SHP77 treated with DMSO at 0.1 percent for 48 hours (cell line): ENCODE data around the gene CDX2.

Experiments used
- DNase-seq: peaks from one replicate; lab custom pipeline; 2025; lab: John Stamatoyannopoulos, UW

Gene CDX2

DNA sequence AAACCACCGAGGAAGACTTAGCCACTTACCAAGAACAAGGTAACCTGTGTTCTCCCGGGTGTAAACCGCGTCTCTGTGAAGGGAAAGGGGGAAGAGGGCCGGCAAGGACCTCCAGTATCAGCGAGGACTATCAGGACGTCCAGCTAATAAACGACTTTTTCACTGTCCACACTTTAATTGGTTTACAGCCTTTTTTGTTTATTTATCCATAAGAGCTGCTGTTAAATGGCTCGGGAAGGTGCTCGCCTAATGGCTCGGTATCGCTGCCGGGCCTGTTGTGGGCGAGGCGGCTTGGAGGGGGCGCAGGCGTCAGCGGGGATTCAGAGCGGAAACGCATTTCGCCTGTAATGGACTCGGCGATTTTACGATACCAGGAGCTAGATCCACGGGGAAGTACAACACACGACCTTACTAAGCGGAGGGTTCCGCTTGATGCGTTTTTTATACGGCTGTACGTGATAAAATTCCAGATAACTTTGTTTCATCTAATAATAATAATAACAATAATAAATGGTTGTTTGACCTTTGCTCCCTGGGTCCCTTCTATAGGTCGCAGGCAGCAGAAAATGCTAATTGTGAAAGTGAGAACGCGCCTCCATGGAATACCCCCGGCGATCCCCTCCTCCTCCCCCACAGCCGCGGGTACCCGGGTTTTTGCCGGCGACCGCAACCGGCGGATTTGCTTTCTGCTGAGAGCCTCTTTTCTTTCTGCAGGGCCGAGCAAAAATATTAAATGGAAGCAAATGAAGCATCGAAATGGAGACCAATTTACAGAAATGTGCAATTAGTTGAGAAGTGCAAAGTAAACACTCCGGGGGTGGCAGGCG is 51.8 kb downstream of the CDX2 start:
- no peak for DNase-seq

DNA sequence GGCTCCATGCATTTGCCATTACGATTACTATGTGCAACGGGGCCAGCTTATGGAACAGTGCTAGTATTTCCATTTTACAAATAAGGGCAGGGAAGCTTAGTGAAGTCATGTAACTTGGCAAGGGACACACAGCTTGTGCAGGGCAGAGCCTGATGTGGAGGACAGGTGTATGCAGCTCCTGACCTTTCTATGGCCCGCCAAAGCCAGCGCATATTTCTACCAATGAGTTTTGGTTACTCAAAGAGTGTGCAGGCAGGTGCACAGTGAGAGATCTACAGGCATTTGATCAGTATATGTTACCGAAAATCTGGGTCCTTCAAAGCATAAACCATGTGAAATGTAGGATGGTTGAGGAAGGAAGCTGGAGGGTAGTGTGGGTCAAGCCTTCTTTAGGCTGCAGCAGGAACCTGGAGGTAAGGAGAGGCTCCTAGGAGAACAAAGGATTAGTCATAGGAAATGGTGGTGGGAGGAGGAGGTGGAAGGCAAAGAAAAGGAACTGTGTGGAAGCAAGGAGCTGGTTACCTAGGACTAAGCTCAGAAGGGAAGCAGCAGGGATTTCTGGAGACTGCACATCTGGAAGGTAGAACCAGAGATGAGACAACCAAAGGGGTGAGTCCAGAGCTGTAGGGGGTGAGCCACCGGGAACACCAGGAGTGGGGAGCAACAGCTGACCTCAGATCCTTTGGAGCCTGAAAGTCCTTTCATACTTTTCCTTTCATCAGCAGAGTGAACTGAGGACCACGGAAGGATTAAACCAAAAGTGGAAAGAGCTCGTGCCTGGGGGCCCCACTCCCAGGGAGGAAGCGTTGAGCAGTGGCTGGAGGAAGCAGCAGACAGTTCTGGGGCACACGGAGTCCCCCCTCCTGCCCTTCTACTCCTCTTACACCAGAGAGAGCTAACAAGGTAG is 53.6 kb downstream of the CDX2 start:
- no peak for DNase-seq

DNA sequence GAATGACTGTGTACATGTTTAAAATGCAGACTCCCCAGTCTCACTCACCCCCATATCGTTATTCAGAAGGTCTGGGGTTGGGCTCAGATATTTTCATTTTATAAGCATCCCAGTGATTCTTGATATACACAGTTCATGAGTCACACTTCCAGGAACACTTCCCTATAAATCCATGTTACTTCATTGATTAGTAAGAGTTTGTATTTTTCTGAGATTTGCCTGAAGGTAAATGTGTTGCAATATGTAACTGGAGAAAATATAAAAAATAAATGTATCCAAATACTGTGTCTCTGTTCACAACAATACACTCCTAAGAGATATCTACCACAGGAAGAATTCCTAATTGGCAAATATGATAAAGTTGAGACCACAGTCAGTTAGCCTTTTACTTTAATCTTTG is 56.0 kb downstream of the CDX2 start:
- no peak for DNase-seq

DNA sequence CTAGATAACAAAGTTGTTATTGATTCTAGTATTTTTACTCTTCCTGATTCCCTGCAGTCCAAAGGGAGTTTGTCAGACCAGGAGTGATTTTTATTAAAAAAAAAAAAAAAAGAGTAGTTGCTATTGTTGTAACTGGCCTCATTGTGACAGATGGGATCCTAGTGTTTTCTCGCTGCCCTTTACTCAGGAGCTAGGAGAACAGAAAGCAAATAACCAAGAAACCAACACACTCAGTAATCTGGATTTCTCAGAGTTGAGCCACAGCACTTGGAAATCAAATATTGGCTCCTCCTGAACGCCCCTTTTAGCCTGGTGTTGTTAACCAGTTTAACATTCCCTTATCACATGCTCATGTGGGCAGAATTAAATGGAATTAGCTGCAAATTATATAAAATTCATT is 57.6 kb downstream of the CDX2 start:
- DNase-seq: no peak
